Measurements from ENCODE around the gene ARID3A. TPM values are rescaled to one million over a fixed set of nuclear protein-coding genes. Genes with fewer than 3 reads are reported as not detected.

ARID3A gene
- total and polyA plus RNA-seq, 12 donors: 3.0 to 11.7 (median 5.0) TPM

DNA sequence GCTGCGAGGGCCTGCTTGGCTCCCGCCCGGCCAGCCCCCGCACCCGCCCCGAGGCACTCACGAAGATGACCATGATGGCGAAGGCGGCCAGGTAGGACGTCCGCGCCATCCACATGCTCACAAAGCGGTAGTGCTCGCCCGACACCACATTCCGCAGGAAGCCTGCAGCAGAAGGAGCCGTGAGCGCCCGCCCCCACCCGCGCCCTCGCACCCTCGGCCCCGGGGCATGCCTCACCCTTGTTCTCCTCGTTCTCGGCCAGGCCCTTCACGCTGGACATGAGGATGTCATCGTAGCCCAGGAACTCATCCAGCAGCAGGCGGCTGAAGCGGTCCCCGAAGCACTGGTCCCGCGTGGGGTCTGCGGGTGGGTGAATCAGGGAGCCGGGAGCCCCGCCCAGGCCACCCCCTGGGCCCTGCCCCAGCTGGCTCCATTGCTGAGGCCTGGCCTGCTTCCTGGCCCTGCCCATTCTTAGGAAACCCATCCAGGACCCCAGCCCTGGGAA, 86.0 kb downstream of the ARID3A start:
- DNase-seq (no peak), ATAC-seq (no peak)
- intact Hi-C loops (cut with DNase I): no loop called here
- 93% methylated on average over 36 of the region's 36 CpGs for WGBS, 2 donors
- Histone ChIP-seq H3K4me3 (no peak overlapping the region), H3K4me1 (peaks cover 20 to 36% (median 23%) of the 10 kb centered on the region in 9 donors), H3K9me3 (no peaks in the 10 kb centered on the region), H3K36me3 (peaks cover 0 to 67% (median 39%) of the 10 kb centered on the region in 9 donors), H3K27me3 (no peaks in the 10 kb centered on the region), H3K27ac (no peak overlapping the region)
- TF ChIP-seq, protein P1, sequence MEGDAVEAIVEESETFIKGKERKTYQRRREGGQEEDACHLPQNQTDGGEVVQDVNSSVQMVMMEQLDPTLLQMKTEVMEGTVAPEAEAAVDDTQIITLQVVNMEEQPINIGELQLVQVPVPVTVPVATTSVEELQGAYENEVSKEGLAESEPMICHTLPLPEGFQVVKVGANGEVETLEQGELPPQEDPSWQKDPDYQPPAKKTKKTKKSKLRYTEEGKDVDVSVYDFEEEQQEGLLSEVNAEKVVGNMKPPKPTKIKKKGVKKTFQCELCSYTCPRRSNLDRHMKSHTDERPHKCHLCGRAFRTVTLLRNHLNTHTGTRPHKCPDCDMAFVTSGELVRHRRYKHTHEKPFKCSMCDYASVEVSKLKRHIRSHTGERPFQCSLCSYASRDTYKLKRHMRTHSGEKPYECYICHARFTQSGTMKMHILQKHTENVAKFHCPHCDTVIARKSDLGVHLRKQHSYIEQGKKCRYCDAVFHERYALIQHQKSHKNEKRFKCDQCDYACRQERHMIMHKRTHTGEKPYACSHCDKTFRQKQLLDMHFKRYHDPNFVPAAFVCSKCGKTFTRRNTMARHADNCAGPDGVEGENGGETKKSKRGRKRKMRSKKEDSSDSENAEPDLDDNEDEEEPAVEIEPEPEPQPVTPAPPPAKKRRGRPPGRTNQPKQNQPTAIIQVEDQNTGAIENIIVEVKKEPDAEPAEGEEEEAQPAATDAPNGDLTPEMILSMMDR (IDR thresholded peaks at IDR 0.05): no peak

DNA sequence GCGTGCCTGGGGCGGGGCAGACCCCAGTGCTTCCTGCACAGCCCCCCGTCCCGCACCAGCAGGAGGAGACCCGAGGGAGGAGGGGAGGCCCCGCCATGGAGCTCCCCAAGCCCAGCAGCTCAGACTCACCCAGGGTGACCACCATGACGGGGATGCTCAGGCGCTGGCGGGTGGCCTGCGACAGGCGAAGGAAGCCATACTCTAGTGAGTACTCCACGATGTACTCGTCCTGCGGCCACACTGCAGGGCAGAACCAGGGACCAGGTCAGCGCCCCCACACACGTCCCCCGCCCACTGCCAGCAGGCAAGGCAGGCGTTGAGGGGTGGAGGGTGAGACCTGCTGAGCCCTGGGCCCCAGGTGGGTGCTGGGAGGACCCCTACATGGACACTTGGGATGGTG, 86.5 kb downstream of the ARID3A start:
- Histone ChIP-seq H3K27ac (no peak overlapping the region), H3K36me3 (peaks cover 0 to 67% (median 39%) of the 10 kb centered on the region in 9 donors), H3K27me3 (no peaks in the 10 kb centered on the region), H3K4me3 (no peak overlapping the region), H3K9me3 (no peaks in the 10 kb centered on the region), H3K4me1 (peaks cover 24 to 41% (median 27%) of the 10 kb centered on the region in 9 donors)
- DNase-seq: no peak
- no peak for ATAC-seq
- intact Hi-C loops (cut with DNase I): no loop called here
- WGBS, 2 donors: 94 to 98% methylated on average over 16 to 18 of the region's 18 CpGs
- TF ChIP-seq, protein P1 (IDR thresholded peaks at IDR 0.05): no peak

DNA sequence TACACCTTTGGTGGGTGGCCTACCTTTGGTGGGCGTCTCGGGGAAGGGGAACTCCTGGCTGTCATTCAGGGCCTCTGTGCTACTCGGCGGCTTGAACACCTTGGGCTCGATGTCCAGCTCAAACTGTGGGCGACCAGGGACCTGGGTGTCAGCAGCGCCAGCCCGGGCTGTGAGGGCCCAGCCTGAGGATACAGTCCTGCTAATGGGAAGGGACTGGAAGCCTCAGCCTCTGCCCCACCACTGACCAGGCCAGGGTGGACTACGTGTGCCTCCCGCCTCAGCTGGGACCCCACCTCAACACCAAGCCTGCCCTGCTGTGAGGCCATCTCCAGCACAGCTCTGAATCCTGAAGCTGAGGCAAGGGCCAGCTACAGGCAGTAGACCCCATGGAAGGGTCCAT, 87.4 kb downstream of the ARID3A start:
- Histone ChIP-seq H3K9me3 (no peaks in the 10 kb centered on the region), H3K27me3 (no peaks in the 10 kb centered on the region), H3K36me3 (peaks cover 0 to 71% (median 39%) of the 10 kb centered on the region in 9 donors), H3K4me1 (peaks cover 33 to 49% (median 36%) of the 10 kb centered on the region in 9 donors), H3K4me3 (no peak overlapping the region), H3K27ac (no peak overlapping the region)
- no peak for ATAC-seq
- intact Hi-C loops (cut with DNase I): no loop called here
- TF ChIP-seq, protein P1 (IDR thresholded peaks at IDR 0.05): no peak
- DNase-seq: no peak
- 95% methylated on average over 10 of the region's 10 CpGs for WGBS, 2 donors

DNA sequence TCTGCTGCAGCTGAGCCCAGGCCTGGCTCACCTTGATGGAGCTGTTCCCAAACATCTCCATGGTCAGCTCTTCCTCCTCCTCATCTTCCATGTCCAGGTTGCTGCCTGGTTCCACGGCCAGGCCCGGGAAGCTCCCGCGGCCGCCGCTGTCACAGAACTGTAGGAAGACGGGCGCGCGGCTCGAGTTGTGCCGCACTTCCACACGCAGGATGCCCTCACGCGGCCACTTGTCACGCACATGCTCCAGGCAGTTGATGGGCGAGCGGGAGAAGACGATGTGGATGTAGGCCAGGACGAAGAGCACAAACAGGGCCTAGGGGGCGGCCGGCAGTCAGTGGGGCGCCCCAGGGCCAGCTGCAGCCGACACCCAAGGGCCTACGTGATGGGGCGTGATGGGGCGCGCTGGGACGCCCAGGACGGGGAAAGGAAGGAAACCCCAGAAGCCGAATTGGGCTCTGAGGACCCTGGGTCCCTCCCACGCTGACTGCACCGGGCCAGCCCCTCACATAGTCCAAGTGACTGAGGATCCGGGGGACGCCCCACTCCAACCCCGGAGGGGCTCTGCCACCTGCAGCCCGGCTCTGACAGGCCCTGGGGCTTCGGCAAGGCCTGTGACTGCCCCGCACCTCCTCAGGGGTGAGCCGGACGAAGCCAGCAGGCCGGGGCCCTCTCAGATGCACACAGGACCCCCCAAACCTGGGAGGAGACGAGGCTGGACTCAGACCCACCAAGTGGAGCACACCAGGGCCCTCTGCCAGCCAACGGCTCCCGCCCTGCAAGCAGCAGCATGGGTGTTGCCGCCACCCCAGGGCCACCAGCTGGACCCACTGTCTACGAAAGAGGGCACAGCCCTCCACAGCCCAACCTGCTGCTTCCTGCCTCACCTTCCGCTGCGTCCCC, 88.6 kb downstream of the ARID3A start:
- no peak for ATAC-seq
- no peak for DNase-seq
- WGBS, 2 donors: 92 to 93% methylated on average over 49 of the region's 49 CpGs

More for the DNA sequence above, 88.6 kb downstream of the ARID3A start:
- Histone ChIP-seq H3K27ac (no peak overlapping the region), H3K27me3 (no peaks in the 10 kb centered on the region), H3K4me1 (peaks cover 45 to 61% (median 48%) of the 10 kb centered on the region in 9 donors), H3K9me3 (no peaks in the 10 kb centered on the region), H3K4me3 (no peak overlapping the region), H3K36me3 (peaks cover 0 to 69% (median 39%) of the 10 kb centered on the region in 9 donors)
- TF ChIP-seq, protein P1 (IDR thresholded peaks at IDR 0.05): no peak
- intact Hi-C loops (cut with DNase I): no loop called here

Data from heart right ventricle (tissue), 16 donors.